ENCODE results near the gene AFF2.
A peak's percentile ranks its signal among the peaks of the same experiment; 100 is the strongest.
"Not testable (repeated sequence)": the region's sequence is repeated elsewhere in the genome, so short reads cannot be mapped to it uniquely, and the experiment has no call there.

The AFF2 gene

GRCh38 chrX:148659481-148659880 is 159.1 kb downstream of the AFF2 start:
- no peak for DNase-seq
- TF ChIP-seq POLR2A (IDR thresholded peaks at IDR 0.05; ENCODE audit: low read length) (no peak), GATA1 (IDR thresholded peaks at IDR 0.05; ENCODE audit: low read depth, low read length) (no peak)

- peak in 1 of 2 experiments; percentile 1 for DNase-seq
- no peak for TF ChIP-seq POLR2A (IDR thresholded peaks at IDR 0.05; ENCODE audit: low read length)
- TF ChIP-seq GATA1 (IDR thresholded peaks at IDR 0.05; ENCODE audit: low read depth, low read length): no peak
These were observed 160.6 kb downstream of the AFF2 start for GRCh38 chrX:148661035-148661434.

- DNase-seq: no peak
- TF ChIP-seq POLR2A (IDR thresholded peaks at IDR 0.05; ENCODE audit: low read length) (no peak), GATA1 (IDR thresholded peaks at IDR 0.05; ENCODE audit: low read depth, low read length) (no peak)
These were observed 161.6 kb downstream of the AFF2 start for GRCh38 chrX:148662014-148662413.

- TF ChIP-seq GATA1 (IDR thresholded peaks at IDR 0.05; ENCODE audit: low read depth, low read length) (no peak), POLR2A (IDR thresholded peaks at IDR 0.05; ENCODE audit: low read length) (no peak)
- no peak for DNase-seq
These were observed 163.8 kb downstream of the AFF2 start for GRCh38 chrX:148664171-148664570.

GRCh38 chrX:148664995-148665394 is 164.6 kb downstream of the AFF2 start:
- TF ChIP-seq POLR2A (IDR thresholded peaks at IDR 0.05; ENCODE audit: low read length) (no peak), GATA1 (IDR thresholded peaks at IDR 0.05; ENCODE audit: low read depth, low read length) (no peak)
- DNase-seq: no peak

- not testable (repeated sequence) for DNase-seq
These were observed 168.8 kb downstream of the AFF2 start for GRCh38 chrX:148669175-148669574.

GRCh38 chrX:148670277-148670676 is 169.9 kb downstream of the AFF2 start:
- DNase-seq: no peak

GRCh38 chrX:148672517-148672916 is 172.1 kb downstream of the AFF2 start:
- TF ChIP-seq POLR2A (IDR thresholded peaks at IDR 0.05; ENCODE audit: low read length): no peak
- no peak for TF ChIP-seq GATA1 (IDR thresholded peaks at IDR 0.05; ENCODE audit: low read depth, low read length)
- no peak for DNase-seq

More at GRCh38 chrX:148670277-148670676, 169.9 kb downstream of the AFF2 start:
- TF ChIP-seq GATA1 (IDR thresholded peaks at IDR 0.05; ENCODE audit: low read depth, low read length): no peak
- TF ChIP-seq POLR2A (IDR thresholded peaks at IDR 0.05; ENCODE audit: low read length): no peak

- no peak for TF ChIP-seq GATA1 (IDR thresholded peaks at IDR 0.05; ENCODE audit: low read depth, low read length)
- TF ChIP-seq POLR2A (IDR thresholded peaks at IDR 0.05; ENCODE audit: low read length): no peak
- no peak for DNase-seq
These were observed 181.2 kb downstream of the AFF2 start for GRCh38 chrX:148681605-148682004.

- TF ChIP-seq POLR2A (IDR thresholded peaks at IDR 0.05; ENCODE audit: low read length): no peak
- TF ChIP-seq GATA1 (IDR thresholded peaks at IDR 0.05; ENCODE audit: low read depth, low read length): no peak
These were observed 181.8 kb downstream of the AFF2 start for GRCh38 chrX:148682206-148682605.

GRCh38 chrX:148691456-148691855 is 191.0 kb downstream of the AFF2 start:
- DNase-seq: no peak
- TF ChIP-seq POLR2A (IDR thresholded peaks at IDR 0.05; ENCODE audit: low read length) (no peak), GATA1 (IDR thresholded peaks at IDR 0.05; ENCODE audit: low read depth, low read length) (no peak)

More at GRCh38 chrX:148682206-148682605, 181.8 kb downstream of the AFF2 start:
- DNase-seq: no peak

- no peak for TF ChIP-seq POLR2A (IDR thresholded peaks at IDR 0.05; ENCODE audit: low read length)
- no peak for TF ChIP-seq GATA1 (IDR thresholded peaks at IDR 0.05; ENCODE audit: low read depth, low read length)
These were observed 194.8 kb downstream of the AFF2 start for GRCh38 chrX:148695255-148695654.

GRCh38 chrX:148698221-148698620 is 197.8 kb downstream of the AFF2 start:
- no peak for DNase-seq
- no peak for TF ChIP-seq POLR2A (IDR thresholded peaks at IDR 0.05; ENCODE audit: low read length)
- TF ChIP-seq GATA1 (IDR thresholded peaks at IDR 0.05; ENCODE audit: low read depth, low read length): no peak

More at GRCh38 chrX:148695255-148695654, 194.8 kb downstream of the AFF2 start:
- DNase-seq: no peak

- no peak for TF ChIP-seq POLR2A (IDR thresholded peaks at IDR 0.05; ENCODE audit: low read length)
- TF ChIP-seq GATA1 (IDR thresholded peaks at IDR 0.05; ENCODE audit: low read depth, low read length): no peak
- no peak for DNase-seq
These were observed 199.6 kb downstream of the AFF2 start for GRCh38 chrX:148700021-148700420.

- DNase-seq: no peak
- no peak for TF ChIP-seq POLR2A (IDR thresholded peaks at IDR 0.05; ENCODE audit: low read length)
- no peak for TF ChIP-seq GATA1 (IDR thresholded peaks at IDR 0.05; ENCODE audit: low read depth, low read length)
These were observed 213.6 kb downstream of the AFF2 start for GRCh38 chrX:148713981-148714380.

GRCh38 chrX:148715361-148715760 is 214.9 kb downstream of the AFF2 start:
- no peak for DNase-seq
- TF ChIP-seq POLR2A (IDR thresholded peaks at IDR 0.05; ENCODE audit: low read length) (no peak), GATA1 (IDR thresholded peaks at IDR 0.05; ENCODE audit: low read depth, low read length) (no peak)

Data from erythroblast (primary cell).